Activated naive CD8-positive, alpha-beta T cell treated with anti-CD3 and anti-CD28 coated beads, Interleukin-2, amount 10 ng/mL, durations not matched to agents 7 days and 5 days (primary cell): ENCODE data around the gene PRSS16. TPM values are rescaled to one million over a fixed set of nuclear protein-coding genes. Genes with fewer than 3 reads are reported as not detected.

ENCODE experiments used
- ATAC-seq: fragments of 150-1000 bp; cut with Tn5 transposase; one replicate; pipeline ENCODE4 v1.10.0; 2021; ENCODE audit warnings: low read depth, moderate library complexity
- POLR2A ChIA-PET: fragments of 350-600 bp; sonication (Branson Sonifier 250); formaldehyde crosslinking; loops from one replicate; lab custom pipeline; 2021; ENCODE audit warnings: antibody characterized with exemption; lab: Charles Lee
- DNase-seq: peaks from one replicate; pipeline ENCODE4 v3.0.0; 2021
- H3K27ac Mint-ChIP-seq: one replicate; pipeline ENCODE4 v1.8.0; 2022; ENCODE audit warnings: mild to moderate bottlenecking, mixed read lengths
- H3K27me3 Mint-ChIP-seq: one replicate; pipeline ENCODE4 v1.8.0; 2022; ENCODE audit warnings: mild to moderate bottlenecking, moderate library complexity, mixed read lengths
- H3K36me3 Mint-ChIP-seq: one replicate; pipeline ENCODE4 v1.8.0; 2021; ENCODE audit warnings: mild to moderate bottlenecking, mixed read lengths
- H3K4me1 Mint-ChIP-seq: one replicate; pipeline ENCODE4 v1.8.0; 2021; ENCODE audit warnings: mixed read lengths
- H3K4me3 Mint-ChIP-seq: one replicate; pipeline ENCODE4 v1.8.0; 2022; ENCODE audit warnings: mild to moderate bottlenecking, moderate library complexity, mixed read lengths
- H3K9me3 Mint-ChIP-seq: one replicate; pipeline ENCODE4 v1.8.0; 2021; ENCODE audit warnings: mixed read lengths
- total RNA-seq, 2 experiments: library from RNA; stranded (reverse); gene quantifications; one replicate each; pipeline ENCODE4 v1.2.3, GENCODE V29; 2021

PRSS16 gene
- total RNA-seq, 2 experiments from 2014 or later: 0.86 to 1.4 TPM

GRCh38 chr6:27228963-27229477 is 18.5 kb upstream of the PRSS16 start:
- no peak overlapping the region for H3K27ac Mint-ChIP-seq
- peaks cover 69% of the 10 kb centered on the region for H3K27me3 Mint-ChIP-seq

GRCh38 chr6:27230758-27231111 is 16.8 kb upstream of the PRSS16 start:
- Mint-ChIP-seq H3K4me3 (no peak overlapping the region), H3K27me3 (peaks cover 63% of the 10 kb centered on the region), H3K36me3 (no peaks in the 10 kb centered on the region), H3K9me3 (peaks cover 4% of the 10 kb centered on the region), H3K4me1 (peaks cover 7% of the 10 kb centered on the region), H3K27ac (no peak overlapping the region)
- DNase-seq (no peak), ATAC-seq (no peak)
- POLR2A ChIA-PET: no interaction called here

More at GRCh38 chr6:27228963-27229477, 18.5 kb upstream of the PRSS16 start:
- POLR2A ChIA-PET: no interaction called here
- no peaks in the 10 kb centered on the region for H3K36me3 Mint-ChIP-seq
- peaks cover 2% of the 10 kb centered on the region for H3K4me1 Mint-ChIP-seq
- peaks cover 4% of the 10 kb centered on the region for H3K9me3 Mint-ChIP-seq
- ATAC-seq: no peak
- no peak for DNase-seq
- no peak overlapping the region for H3K4me3 Mint-ChIP-seq

GRCh38 chr6:27234576-27234975 is 12.9 kb upstream of the PRSS16 start:
- ATAC-seq: no peak
- POLR2A ChIA-PET: no interaction called here
- no peak for DNase-seq
- Mint-ChIP-seq H3K27me3 (peaks cover 70% of the 10 kb centered on the region), H3K4me3 (peak overlapping the region; percentile 53), H3K9me3 (peaks cover 7% of the 10 kb centered on the region), H3K36me3 (peaks cover 3% of the 10 kb centered on the region), H3K4me1 (peaks cover 26% of the 10 kb centered on the region), H3K27ac (no peak overlapping the region)

- H3K9me3 Mint-ChIP-seq: peaks cover 7% of the 10 kb centered on the region
- peaks cover 3% of the 10 kb centered on the region for H3K36me3 Mint-ChIP-seq
- peak overlapping the region; percentile 74 for H3K4me3 Mint-ChIP-seq
- no peak for ATAC-seq
- H3K27me3 Mint-ChIP-seq: peaks cover 60% of the 10 kb centered on the region
- DNase-seq: peak; percentile 47
- POLR2A ChIA-PET: no interaction called here
- H3K4me1 Mint-ChIP-seq: peaks cover 24% of the 10 kb centered on the region
- H3K27ac Mint-ChIP-seq: no peak overlapping the region
These were observed 10.3 kb upstream of the PRSS16 start for GRCh38 chr6:27237089-27237803.

- POLR2A ChIA-PET: no interaction called here
- H3K36me3 Mint-ChIP-seq: peaks cover 3% of the 10 kb centered on the region
- no peak for ATAC-seq
- peak overlapping the region; percentile 74 for H3K4me3 Mint-ChIP-seq
- peak overlapping the region; percentile 33 for H3K27ac Mint-ChIP-seq
- peaks cover 65% of the 10 kb centered on the region for H3K27me3 Mint-ChIP-seq
- H3K4me1 Mint-ChIP-seq: peaks cover 24% of the 10 kb centered on the region
- DNase-seq: no peak
- peaks cover 4% of the 10 kb centered on the region for H3K9me3 Mint-ChIP-seq
These were observed 9.2 kb upstream of the PRSS16 start for GRCh38 chr6:27238010-27238983.

- no peak for DNase-seq
- Mint-ChIP-seq H3K9me3 (peaks cover 4% of the 10 kb centered on the region), H3K27ac (no peak overlapping the region), H3K4me1 (peaks cover 24% of the 10 kb centered on the region), H3K4me3 (no peak overlapping the region), H3K36me3 (peaks cover 3% of the 10 kb centered on the region), H3K27me3 (peaks cover 61% of the 10 kb centered on the region)
- no peak for ATAC-seq
- POLR2A ChIA-PET: interaction anchor here (0.6 kb wide), 1 partner anchor 1177 kb away, joined by 3 read pairs; no protein-coding TSS in a partner anchor
These were observed 8.2 kb upstream of the PRSS16 start for GRCh38 chr6:27239258-27239657.

GRCh38 chr6:27241443-27241842 is 6.1 kb upstream of the PRSS16 start:
- no peak overlapping the region for H3K4me3 Mint-ChIP-seq
- H3K27ac Mint-ChIP-seq: no peak overlapping the region
- peaks cover 18% of the 10 kb centered on the region for H3K4me1 Mint-ChIP-seq
- H3K27me3 Mint-ChIP-seq: peaks cover 56% of the 10 kb centered on the region
- ATAC-seq: no peak
- no peak for DNase-seq
- POLR2A ChIA-PET: no interaction called here
- H3K36me3 Mint-ChIP-seq: peaks cover 3% of the 10 kb centered on the region
- peaks cover 4% of the 10 kb centered on the region for H3K9me3 Mint-ChIP-seq

GRCh38 chr6:27242589-27243265 is 4.8 kb upstream of the PRSS16 start:
- H3K27me3 Mint-ChIP-seq: peaks cover 43% of the 10 kb centered on the region
- H3K36me3 Mint-ChIP-seq: peaks cover 1% of the 10 kb centered on the region

GRCh38 chr6:27248783-27249182 is 1.3 kb downstream of the PRSS16 start:
- ATAC-seq: no peak
- no peaks in the 10 kb centered on the region for H3K9me3 Mint-ChIP-seq
- no peak overlapping the region for H3K4me3 Mint-ChIP-seq
- POLR2A ChIA-PET: no interaction called here
- H3K4me1 Mint-ChIP-seq: peaks cover 9% of the 10 kb centered on the region
- H3K27me3 Mint-ChIP-seq: peaks cover 47% of the 10 kb centered on the region
- no peaks in the 10 kb centered on the region for H3K36me3 Mint-ChIP-seq
- no peak for DNase-seq
- H3K27ac Mint-ChIP-seq: no peak overlapping the region

More at GRCh38 chr6:27242589-27243265, 4.8 kb upstream of the PRSS16 start:
- DNase-seq (no peak), ATAC-seq (no peak)
- Mint-ChIP-seq H3K4me3 (no peak overlapping the region), H3K27ac (no peak overlapping the region), H3K9me3 (peaks cover 2% of the 10 kb centered on the region), H3K4me1 (peaks cover 10% of the 10 kb centered on the region)
- POLR2A ChIA-PET: no interaction called here

- Mint-ChIP-seq H3K27ac (no peak overlapping the region), H3K9me3 (no peaks in the 10 kb centered on the region), H3K4me3 (peak overlapping the region; percentile 90), H3K4me1 (peaks cover 9% of the 10 kb centered on the region), H3K36me3 (no peaks in the 10 kb centered on the region), H3K27me3 (peaks cover 56% of the 10 kb centered on the region)
- no peak for DNase-seq
- peak; percentile 27 for ATAC-seq
- POLR2A ChIA-PET: interaction anchor here (1.5 kb wide), 1 partner anchor 222 kb away, joined by 3 read pairs; the partner anchor contains the start of gene ZNF184
These were observed 3.0 kb downstream of the PRSS16 start for GRCh38 chr6:27250277-27251111.

- Mint-ChIP-seq H3K4me3 (peak overlapping the region; percentile 90), H3K4me1 (peaks cover 9% of the 10 kb centered on the region), H3K9me3 (no peaks in the 10 kb centered on the region), H3K36me3 (no peaks in the 10 kb centered on the region), H3K27ac (peak overlapping the region; percentile 40), H3K27me3 (peaks cover 63% of the 10 kb centered on the region)
- DNase-seq: peak; percentile 62
- POLR2A ChIA-PET: interaction anchor here (1.0 to 1.5 kb wide), 2 partner anchors 137 to 222 kb away, joined by 3 read pairs; partner anchors contain the start of genes ZNF184 and ZNF391
- peak; percentile 72 for ATAC-seq
These were observed 3.7 kb downstream of the PRSS16 start for GRCh38 chr6:27251112-27251605.
